HCT116 (cell line): Measurements from ENCODE around the gene ACP5. TPM values are rescaled to one million over a fixed set of nuclear protein-coding genes. Genes with fewer than 3 reads are reported as not detected.

Source experiments
- ATAC-seq: fragments of 200-7000 bp; cut with Tn5 transposase; 2 replicates; pipeline ENCODE4 v1.9.1; 2020; ENCODE audit warnings: mild to moderate bottlenecking, moderate library complexity
- BruUV-seq: library from RNA; stranded (reverse); fragments of 400-500 nt; replicated peaks from 2 replicates; lab custom pipeline; 2021; lab: Mats Ljungman, UMichigan
- CTCF ChIA-PET: fragments of 300-600 bp; sonication (Branson Sonifier 250); formaldehyde crosslinking; loops from one replicate; lab custom pipeline; 2021; ENCODE audit warnings: antibody characterized with exemption; lab: Charles Lee
- POLR2A ChIA-PET: fragments of 300-600, 350-600 bp; sonication (Branson Sonifier 250); formaldehyde crosslinking; loops from one replicate; lab custom pipeline; 2021; ENCODE audit warnings: antibody characterized with exemption; lab: Charles Lee
- RAD21 ChIA-PET, 2 experiments: fragments of 300-600 bp; sonication (Branson Sonifier 250); formaldehyde crosslinking; loops; one replicate each; lab custom pipeline; 2023; ENCODE audit warnings: low total read pairs in 2 of 2; ENCODE audit not compliant: uncharacterized antibody in 2 of 2, unreplicated experiment in 2 of 2, low non-redundant PET in 1 of 2; lab: Charles Lee
- DNase-seq: peaks from one replicate; pipeline ENCODE4 v3.0.0-alpha.2; 2010; ENCODE audit warnings: low read depth, low spot score
- H2AFZ ChIP-seq: fragments of 200-600 bp; shearing (Covaris generic), sonication (generic); 2 replicates; pipeline ENCODE4 v1.6.1; 2017; ENCODE audit warnings: low read depth, mixed run types, mixed read lengths, antibody characterized with exemption, low read length; ENCODE audit not compliant: poor library complexity, severe bottlenecking
- H3K27ac ChIP-seq: 2 replicates; pipeline ENCODE4 v1.5.1; 2012; ENCODE audit warnings: low read depth, low read length
- H3K27me3 ChIP-seq: fragments of 200-600 bp; sonication (generic); 2 replicates; pipeline ENCODE4 v1.6.1; 2016; ENCODE audit warnings: mixed run types, low read length, mixed read lengths; ENCODE audit not compliant: insufficient read depth
- H3K36me3 ChIP-seq, 2 experiments: fragments of 200-500 bp in 1 of 2; fragments of 200-600 bp in 1 of 2; sonication (Bioruptor generic) in 1 of 2; sonication (generic) in 1 of 2; 2 replicates each; pipeline versions ENCODE4 v1.5.1 to v1.6.1; 2014 to 2016; ENCODE audit warnings: low read length in 2 of 2, inconsistent platforms in 1 of 2, mixed read lengths in 1 of 2, mixed run types in 1 of 2; ENCODE audit not compliant: insufficient read depth in 2 of 2, control insufficient read depth in 1 of 2
- H3K4me1 ChIP-seq, 2 experiments: fragments of 200-600 bp in 1 of 2; sonication (generic) in 1 of 2; 2 replicates each; pipeline versions ENCODE4 v1.5.1 to v1.6.1; 2012 to 2017; ENCODE audit warnings: low read length in 2 of 2, inconsistent platforms in 1 of 2, mild to moderate bottlenecking in 1 of 2, mixed read lengths in 1 of 2, mixed run types in 1 of 2, moderate library complexity in 1 of 2; ENCODE audit not compliant: insufficient read depth in 2 of 2, control insufficient read depth in 1 of 2
- H3K4me2 ChIP-seq: fragments of 200-600 bp; sonication (generic); 2 replicates; pipeline ENCODE4 v1.6.1; 2017; ENCODE audit warnings: mixed run types, low read length, mixed read lengths
- H3K4me3 ChIP-seq, 2 experiments: fragments of 200-600 bp in 1 of 2; sonication (generic) in 1 of 2; replicated peaks in 1 of 2; 2 replicates each; pipeline ENCODE4 v1.5.1; 2011 to 2016; ENCODE audit warnings: low read length in 2 of 2, control low read depth in 1 of 2, low read depth in 1 of 2, mild to moderate bottlenecking in 1 of 2, mixed read lengths in 1 of 2, mixed run types in 1 of 2
- H3K79me2 ChIP-seq: fragments of 200-600 bp; sonication (generic); 2 replicates; pipeline ENCODE4 v1.6.1; 2017; ENCODE audit warnings: mild to moderate bottlenecking, mixed run types, low read length, moderate library complexity, mixed read lengths; ENCODE audit not compliant: insufficient read depth
- H3K9ac ChIP-seq: fragments of 200-600 bp; sonication (generic); 2 replicates; pipeline ENCODE4 v1.6.1; 2016; ENCODE audit warnings: low read length, mixed read lengths
- H3K9me2 ChIP-seq: fragments of 200-600 bp; sonication (generic), shearing (Covaris generic); 2 replicates; pipeline ENCODE4 v1.6.1; 2017; ENCODE audit warnings: mixed run types, mild to moderate bottlenecking, moderate library complexity; ENCODE audit not compliant: insufficient read depth
- H3K9me3 ChIP-seq, 2 experiments: fragments of 200-500 bp in 1 of 2; fragments of 200-600 bp in 1 of 2; sonication (Bioruptor generic) in 1 of 2; sonication (generic) in 1 of 2; 2 replicates each; pipeline ENCODE4 v1.6.1; 2014 to 2017; ENCODE audit warnings: low read length in 2 of 2, mixed read lengths in 2 of 2, inconsistent platforms in 1 of 2, low read depth in 1 of 2, mild to moderate bottlenecking in 1 of 2, mixed run types in 1 of 2, moderate library complexity in 1 of 2; ENCODE audit not compliant: control insufficient read depth in 1 of 2, insufficient read depth in 1 of 2
- H4K20me1 ChIP-seq: fragments of 200-600 bp; sonication (generic), shearing (Covaris generic); 2 replicates; pipeline ENCODE4 v1.6.1; 2017; ENCODE audit warnings: mixed run types, mild to moderate bottlenecking, moderate library complexity; ENCODE audit not compliant: insufficient read depth
- CBX3 ChIP-seq: IDR thresholded peaks from 2 replicates; pipeline ENCODE4 v1.6.1; 2012; ENCODE audit warnings: low read depth
- ELF1 ChIP-seq: IDR thresholded peaks from 2 replicates; pipeline ENCODE4 v1.6.1; 2012; ENCODE audit warnings: low read depth, borderline replicate concordance
- POLR2A ChIP-seq: IDR thresholded peaks from 2 replicates; pipeline ENCODE4 v1.7.0; 2011; ENCODE audit warnings: borderline replicate concordance; ENCODE audit not compliant: insufficient read depth, insufficient read length; ENCODE audit errors: extremely low read depth
- POLR2AphosphoS5 ChIP-seq: IDR thresholded peaks from 2 replicates; pipeline ENCODE4 v1.6.1; 2011; ENCODE audit warnings: mild to moderate bottlenecking, low read depth, low read length, moderate library complexity
- REST ChIP-seq: IDR thresholded peaks from 2 replicates; pipeline ENCODE4 v1.6.1; 2012; ENCODE audit warnings: low read depth
- SP1 ChIP-seq: IDR thresholded peaks from 2 replicates; pipeline ENCODE4 v1.6.1; 2012; ENCODE audit warnings: low read depth
- TCF7L2 ChIP-seq: IDR thresholded peaks from 2 replicates; pipeline ENCODE4 v1.7.0; 2011; ENCODE audit warnings: borderline replicate concordance, inconsistent platforms; ENCODE audit not compliant: insufficient read depth, insufficient read length; ENCODE audit errors: extremely low read depth
- YY1 ChIP-seq: IDR thresholded peaks from 2 replicates; pipeline ENCODE4 v1.6.1; 2011; ENCODE audit warnings: low read length, low read depth, moderate library complexity, mild to moderate bottlenecking; ENCODE audit not compliant: insufficient replicate concordance; ENCODE audit errors: extremely low read depth
- ZFX ChIP-seq: fragments of 450-650 bp; IDR thresholded peaks from 2 replicates; pipeline ENCODE4 v1.6.1; 2017
- intact Hi-C: fragments of 100-400 bp; cut with micrococcal nuclease; formaldehyde crosslinking; loops from 2 replicates; pipeline ENCODE4 v1.10.0; 2022
- total RNA-seq: library from RNA; stranded (reverse); gene quantifications from one replicate; pipeline ENCODE4 v1.2.1, GENCODE V29; 2021; ENCODE audit not compliant: unreplicated experiment

The ACP5 gene
- total RNA-seq, 1 experiment from 2014 or later = 1.2 TPM

DNA sequence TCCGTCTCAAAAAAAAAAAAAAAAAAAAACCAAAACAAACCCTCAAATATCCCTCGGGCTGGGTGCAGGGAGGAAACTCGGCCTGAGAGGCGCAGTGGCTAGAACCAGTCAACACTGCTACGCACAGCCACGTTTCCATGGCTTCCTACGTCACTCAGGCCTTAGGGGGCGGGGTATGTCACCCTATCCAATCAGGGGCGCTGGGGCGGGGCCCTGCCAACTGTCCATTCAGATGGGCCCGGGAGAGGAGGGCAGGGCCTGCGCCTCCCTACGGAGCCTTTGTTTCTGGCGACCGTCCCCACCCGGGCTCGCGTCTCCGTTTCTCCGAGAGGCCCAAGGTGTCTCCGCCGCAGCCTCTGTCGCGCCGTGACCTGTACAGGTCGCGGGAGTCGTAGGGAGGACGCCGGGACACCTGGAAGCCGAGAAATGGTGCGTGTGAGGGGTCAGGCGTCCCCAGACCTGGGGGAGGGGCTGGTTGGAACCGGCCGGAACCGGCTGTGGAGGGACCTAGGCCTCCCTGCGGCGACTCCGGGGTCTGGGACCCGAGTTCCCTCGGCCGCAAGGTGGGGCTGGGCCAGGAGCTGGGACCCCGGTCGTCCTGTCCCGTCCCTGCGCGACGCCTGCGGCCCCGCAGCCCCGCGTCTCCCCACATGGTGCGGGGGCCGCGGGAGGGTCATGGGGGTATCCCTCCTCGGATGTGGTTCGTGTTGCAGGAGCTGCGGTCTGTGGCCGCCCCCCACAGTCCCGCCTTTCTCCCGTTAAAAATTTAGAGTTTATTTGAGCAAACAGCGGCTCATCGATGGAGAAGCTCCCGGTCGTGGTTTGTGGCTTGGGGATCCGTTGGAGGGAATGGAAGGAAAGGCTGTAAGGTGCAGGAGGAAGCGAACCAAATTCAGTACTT lies 20.0 kb upstream of the ACP5 start, which contains the start of gene ZNF627:
Gene ZNF627 (plus strand): TSS at position 282 of the 901 bp plus-strand sequence. CDS start 145 bp downstream, at position 427.
- ChIA-PET RAD21 (no interaction called here), POLR2A (no interaction called here), CTCF (no interaction called here)
- Histone ChIP-seq H3K36me3 (peaks cover 0 to 5% of the 10 kb centered on the region in 2 experiments; a peak in 2 of 4 replicates), H3K4me1 (peaks cover 3 to 13% of the 10 kb centered on the region in 2 experiments; a peak in 2 of 4 replicates), H3K9ac (peak within 1 kb of the TSS; percentile 91), H3K27me3 (no peaks in the 10 kb centered on the region), H4K20me1 (no peaks in the 10 kb centered on the region), H3K79me2 (peaks cover 46% of the 10 kb centered on the region), H3K4me3 (peak within 1 kb of the TSS; percentile 93 to 95), H2AFZ (no peak within 1 kb of the TSS), H3K4me2 (peak within 1 kb of the TSS; percentile 90), H3K9me3 (peaks cover 0 to 3% of the 10 kb centered on the region in 2 experiments; a peak in 1 of 4 replicates), H3K27ac (peak within 1 kb of the TSS; percentile 89), H3K9me2 (no peaks in the 10 kb centered on the region)
- TF ChIP-seq YY1 = no peak
- peak; percentile 51; the same call in 1 of the 2 replicates for TF ChIP-seq SP1
- TF ChIP-seq TCF7L2 = peak; percentile 68
- peak; percentile 93 for TF ChIP-seq POLR2A
- peak; percentile 95 for TF ChIP-seq POLR2AphosphoS5
- TF ChIP-seq ELF1 = no peak
- peak; percentile 86 for TF ChIP-seq ZFX
- peak; percentile 99 for ATAC-seq
- intact Hi-C loops = no loop called here
- BruUV-seq = no TSS peak
- peak; percentile 96 for DNase-seq

GRCh38 chr19:11596156-11596555 lies 18.7 kb upstream of the ACP5 start:
- Histone ChIP-seq H3K4me2 (no peak overlapping the region), H3K4me1 (peaks cover 3 to 13% of the 10 kb centered on the region in 2 experiments; a peak in 2 of 4 replicates), H3K9me2 (no peaks in the 10 kb centered on the region), H3K36me3 (peaks cover 0 to 5% of the 10 kb centered on the region in 2 experiments; a peak in 1 of 4 replicates), H3K9me3 (no peaks in the 10 kb centered on the region), H3K79me2 (peaks cover 35% of the 10 kb centered on the region), H4K20me1 (no peaks in the 10 kb centered on the region), H3K27ac (no peak overlapping the region), H3K9ac (no peak overlapping the region), H2AFZ (no peak overlapping the region), H3K4me3 (no peak overlapping the region), H3K27me3 (no peaks in the 10 kb centered on the region)
- ChIA-PET CTCF (no interaction called here), POLR2A (no interaction called here), RAD21 (no interaction called here)
- intact Hi-C loops = no loop called here
- BruUV-seq = no TSS peak
- ATAC-seq = no peak
- DNase-seq = no peak
- TF ChIP-seq CBX3 = no peak
- no peak for TF ChIP-seq ELF1
- TF ChIP-seq REST = no peak
